ENCODE data around the gene CUL9.

CUL9 gene

DNA sequence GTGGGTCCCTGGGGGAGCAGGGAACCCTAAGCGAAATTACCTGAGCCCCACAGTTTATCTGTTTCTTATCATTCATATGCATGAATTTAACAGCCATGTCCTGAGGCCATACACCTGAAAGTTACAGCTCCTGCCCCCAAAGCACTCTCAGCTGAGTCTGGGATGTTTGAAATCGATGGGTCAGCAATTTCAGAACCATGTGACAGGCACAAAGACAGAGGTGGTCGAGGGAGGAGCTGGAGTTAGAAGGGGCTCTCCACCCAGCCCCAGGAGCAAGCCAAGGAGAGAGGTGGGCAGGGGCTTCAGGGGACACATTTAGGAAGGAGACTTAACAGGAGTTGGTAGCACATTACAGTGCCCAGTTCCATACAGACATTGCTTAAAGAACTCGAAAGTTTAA is 76.2 kb downstream of the CUL9 start:
- DNase-seq (ENCODE audit: low read depth in 1 of 2, low spot score in 1 of 2): no peak
- Histone ChIP-seq H3K4me3 (replicated peaks; ENCODE audit: insufficient read depth, low read length) (no peak overlapping the region), H3K27ac (replicated peaks) (no peak overlapping the region), H3K27me3 (ENCODE audit: insufficient read depth, poor library complexity, severe bottlenecking) (peaks cover 9% of the 10 kb centered on the region)
- TF ChIP-seq GABPA (IDR thresholded peaks at IDR 0.05; ENCODE audit: low read depth): no peak
- TF ChIP-seq, protein P1, sequence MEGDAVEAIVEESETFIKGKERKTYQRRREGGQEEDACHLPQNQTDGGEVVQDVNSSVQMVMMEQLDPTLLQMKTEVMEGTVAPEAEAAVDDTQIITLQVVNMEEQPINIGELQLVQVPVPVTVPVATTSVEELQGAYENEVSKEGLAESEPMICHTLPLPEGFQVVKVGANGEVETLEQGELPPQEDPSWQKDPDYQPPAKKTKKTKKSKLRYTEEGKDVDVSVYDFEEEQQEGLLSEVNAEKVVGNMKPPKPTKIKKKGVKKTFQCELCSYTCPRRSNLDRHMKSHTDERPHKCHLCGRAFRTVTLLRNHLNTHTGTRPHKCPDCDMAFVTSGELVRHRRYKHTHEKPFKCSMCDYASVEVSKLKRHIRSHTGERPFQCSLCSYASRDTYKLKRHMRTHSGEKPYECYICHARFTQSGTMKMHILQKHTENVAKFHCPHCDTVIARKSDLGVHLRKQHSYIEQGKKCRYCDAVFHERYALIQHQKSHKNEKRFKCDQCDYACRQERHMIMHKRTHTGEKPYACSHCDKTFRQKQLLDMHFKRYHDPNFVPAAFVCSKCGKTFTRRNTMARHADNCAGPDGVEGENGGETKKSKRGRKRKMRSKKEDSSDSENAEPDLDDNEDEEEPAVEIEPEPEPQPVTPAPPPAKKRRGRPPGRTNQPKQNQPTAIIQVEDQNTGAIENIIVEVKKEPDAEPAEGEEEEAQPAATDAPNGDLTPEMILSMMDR (IDR thresholded peaks at IDR 0.05; ENCODE audit: insufficient read depth, low read length): no peak
- TF ChIP-seq REST (IDR thresholded peaks at IDR 0.05; ENCODE audit: insufficient replicate concordance, low read depth): no peak
- TF ChIP-seq SPI1 (IDR thresholded peaks at IDR 0.05; ENCODE audit: borderline replicate concordance, low read depth): no peak
- TF ChIP-seq POLR2AphosphoS5 (IDR thresholded peaks at IDR 0.05; ENCODE audit: low read depth): no peak

DNA sequence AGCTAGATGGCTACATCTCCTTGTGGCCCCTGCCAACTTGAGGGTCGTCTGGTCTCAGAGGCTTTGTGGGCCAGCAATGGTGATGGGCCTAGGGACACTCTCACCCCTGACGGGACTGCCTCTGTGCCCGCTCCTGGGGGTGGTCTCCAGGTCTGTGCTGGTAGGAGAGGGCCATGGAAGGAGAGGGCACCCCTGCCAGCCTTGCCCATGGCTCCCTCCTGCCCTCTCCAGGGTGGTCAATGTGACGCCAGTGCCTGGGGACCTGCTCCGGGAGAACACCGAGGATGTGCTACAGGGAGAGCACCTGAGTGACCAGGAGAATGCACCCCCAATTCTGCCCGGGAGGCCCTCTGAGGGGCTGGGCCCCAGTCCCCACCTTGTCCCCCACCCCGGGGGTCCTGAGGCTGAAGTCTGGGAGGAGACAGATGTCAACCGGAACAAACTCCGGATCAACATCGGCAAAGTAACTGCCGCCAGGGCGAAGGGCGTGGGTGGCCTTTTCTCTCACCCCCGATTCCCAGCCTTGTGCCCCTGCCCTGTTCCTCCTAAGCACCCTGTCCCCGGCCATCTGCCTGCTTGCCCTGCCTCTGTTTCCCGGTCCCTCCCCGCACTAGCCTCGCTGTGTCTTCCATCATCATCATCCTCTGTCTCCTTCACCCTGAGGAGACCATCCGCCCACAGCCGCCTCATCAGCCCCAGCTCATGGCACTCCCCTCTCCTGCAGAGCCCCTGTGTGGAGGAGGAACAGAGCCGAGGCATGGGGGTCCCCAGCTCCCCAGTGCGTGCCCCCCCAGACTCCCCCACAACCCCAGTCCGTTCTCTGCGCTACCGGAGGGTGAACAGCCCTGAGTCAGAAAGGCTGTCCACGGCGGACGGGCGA is 77.1 kb downstream of the CUL9 start:
- peaks cover 7% of the 10 kb centered on the region for H3K27me3 ChIP-seq (ENCODE audit: insufficient read depth, poor library complexity, severe bottlenecking)
- DNase-seq (ENCODE audit: low read depth in 1 of 2, low spot score in 1 of 2): no peak
- no peak overlapping the region for H3K27ac ChIP-seq (replicated peaks)
- TF ChIP-seq, protein P1 (IDR thresholded peaks at IDR 0.05; ENCODE audit: insufficient read depth, low read length): no peak
- TF ChIP-seq SPI1 (IDR thresholded peaks at IDR 0.05; ENCODE audit: borderline replicate concordance, low read depth) (no peak), REST (IDR thresholded peaks at IDR 0.05; ENCODE audit: insufficient replicate concordance, low read depth) (no peak), GABPA (IDR thresholded peaks at IDR 0.05; ENCODE audit: low read depth) (no peak), POLR2AphosphoS5 (IDR thresholded peaks at IDR 0.05; ENCODE audit: low read depth) (no peak)
- no peak overlapping the region for H3K4me3 ChIP-seq (replicated peaks; ENCODE audit: insufficient read depth, low read length)

GRCh38 chr6:43260791-43261190 is 78.8 kb downstream of the CUL9 start:
- TF ChIP-seq GABPA (IDR thresholded peaks at IDR 0.05; ENCODE audit: low read depth): no peak
- TF ChIP-seq, protein P1 (IDR thresholded peaks at IDR 0.05; ENCODE audit: insufficient read depth, low read length): no peak
- no peak for TF ChIP-seq REST (IDR thresholded peaks at IDR 0.05; ENCODE audit: insufficient replicate concordance, low read depth)
- no peak for TF ChIP-seq POLR2AphosphoS5 (IDR thresholded peaks at IDR 0.05; ENCODE audit: low read depth)
- TF ChIP-seq SPI1 (IDR thresholded peaks at IDR 0.05; ENCODE audit: borderline replicate concordance, low read depth): no peak
- no peak overlapping the region for H3K27ac ChIP-seq (replicated peaks)
- DNase-seq (ENCODE audit: low read depth in 1 of 2, low spot score in 1 of 2): no peak
- H3K27me3 ChIP-seq (ENCODE audit: insufficient read depth, poor library complexity, severe bottlenecking): peaks cover 7% of the 10 kb centered on the region
- no peak overlapping the region for H3K4me3 ChIP-seq (replicated peaks; ENCODE audit: insufficient read depth, low read length)

Measured in HL-60 (cell line).